Left lung (tissue), 10 donors: Measurements from ENCODE around the gene BHLHE40. TPM values are rescaled to one million over a fixed set of nuclear protein-coding genes. Genes with fewer than 3 reads are reported as not detected.
A peak's percentile ranks its signal among the peaks of the same experiment; 100 is the strongest.

Experiments
- ATAC-seq: fragments of 200-7000 bp; cut with Tn5 transposase; one replicate; pipeline ENCODE4 v1.9.1; 2020; ENCODE audit warnings: moderate library complexity
- DNase-seq, 4 donors: peaks; one replicate each; pipeline ENCODE4 v3.0.0-alpha.2; 2013 to 2020
- H3K27ac ChIP-seq, 2 donors: fragments of 200-600 bp; sonication (generic) in 1 of 2; one replicate each; pipeline versions ENCODE4 v1.5.0 to v1.8.0; 2020 to 2021
- H3K27me3 ChIP-seq, 2 donors: fragments of 200-600 bp; sonication (generic) in 1 of 2; one replicate each; pipeline versions ENCODE4 v1.5.0 to v1.8.0; 2020 to 2021
- H3K36me3 ChIP-seq, 2 donors: fragments of 200-600 bp; sonication (generic) in 1 of 2; one replicate each; pipeline versions ENCODE4 v1.5.0 to v1.8.0; 2020 to 2021
- H3K4me1 ChIP-seq, 2 donors: fragments of 200-600 bp; one replicate each; pipeline ENCODE4 v1.8.0; 2021
- H3K4me3 ChIP-seq, 2 donors: fragments of 200-600 bp; sonication (generic) in 1 of 2; one replicate each; pipeline versions ENCODE4 v1.5.0 to v1.8.0; 2020 to 2021; ENCODE audit warnings: mild to moderate bottlenecking in 1 of 2
- H3K9me3 ChIP-seq, 2 donors: fragments of 200-600 bp; sonication (generic) in 1 of 2; one replicate each; pipeline versions ENCODE4 v1.5.0 to v1.8.0; 2020 to 2021
- CTCF ChIP-seq, 2 donors: fragments of 200-600 bp; sonication (generic) in 1 of 2; IDR thresholded peaks; one replicate each; pipeline versions ENCODE4 v1.5.0 to v1.8.0; 2021; ENCODE audit warnings: antibody characterized with exemption in 2 of 2
- intact Hi-C, 2 donors: fragments of 100-400 bp; cut with DNase I; formaldehyde crosslinking; loops; one replicate each; pipeline versions ENCODE4 v1.11.2 to v1.14.2; 2022
- polyA plus RNA-seq, 6 donors: library from polyadenylated mRNA; unstranded; fragments of 120-200 nt; gene quantifications; one replicate each; pipeline ENCODE4 v1.2.1, GENCODE V29; 2013; ENCODE audit not compliant: insufficient read length in 6 of 6
- total RNA-seq, 2 donors: library from RNA; stranded (reverse); fragmentation: NEBNext Ultra II Directional; extraction: Animal tissue kit (Norgen Biotek cat#: 25700); gene quantifications; one replicate each; pipeline ENCODE4 v1.2.1, GENCODE V29; 2021
- donor health status: DM: no; HTN: yes; CAD: no.
- donor health status: DM: no; HTN: no; CAD: no.

Gene BHLHE40
- total and polyA plus RNA-seq, 8 donors: 17.9 to 97.5 (median 27.3) TPM

DNA sequence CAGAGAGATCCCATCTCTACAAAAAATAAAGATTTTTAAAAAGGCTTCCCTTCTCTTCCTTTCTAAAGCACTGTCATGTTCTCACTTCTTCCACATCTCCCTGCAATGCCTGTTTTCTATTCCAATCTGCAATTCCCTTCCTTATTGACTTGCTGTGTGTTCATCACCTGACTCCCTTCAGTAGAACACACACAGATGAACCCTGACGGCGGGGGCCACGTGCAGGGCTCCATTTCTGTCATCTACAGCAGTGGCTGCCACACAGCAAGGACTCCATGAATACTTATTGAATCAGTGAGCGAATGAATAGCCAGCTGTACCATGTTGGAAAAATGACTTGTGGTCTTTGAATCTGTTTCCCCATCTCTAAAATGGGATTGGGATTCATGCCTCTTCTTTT lies 26.1 kb downstream of the BHLHE40 start:
- no peaks in the 10 kb centered on the region for H3K27me3 ChIP-seq
- no peaks in the 10 kb centered on the region for H3K36me3 ChIP-seq
- intact Hi-C loops: no loop called here
- ATAC-seq: no peak
- no peak overlapping the region for H3K27ac ChIP-seq
- H3K9me3 ChIP-seq: no peaks in the 10 kb centered on the region
- H3K4me3 ChIP-seq: no peak overlapping the region
- no peak for TF ChIP-seq CTCF (IDR thresholded peaks at IDR 0.05)
- DNase-seq: no peak
- peaks cover 0 to 13% of the 10 kb centered on the region in 2 donors for H3K4me1 ChIP-seq

DNA sequence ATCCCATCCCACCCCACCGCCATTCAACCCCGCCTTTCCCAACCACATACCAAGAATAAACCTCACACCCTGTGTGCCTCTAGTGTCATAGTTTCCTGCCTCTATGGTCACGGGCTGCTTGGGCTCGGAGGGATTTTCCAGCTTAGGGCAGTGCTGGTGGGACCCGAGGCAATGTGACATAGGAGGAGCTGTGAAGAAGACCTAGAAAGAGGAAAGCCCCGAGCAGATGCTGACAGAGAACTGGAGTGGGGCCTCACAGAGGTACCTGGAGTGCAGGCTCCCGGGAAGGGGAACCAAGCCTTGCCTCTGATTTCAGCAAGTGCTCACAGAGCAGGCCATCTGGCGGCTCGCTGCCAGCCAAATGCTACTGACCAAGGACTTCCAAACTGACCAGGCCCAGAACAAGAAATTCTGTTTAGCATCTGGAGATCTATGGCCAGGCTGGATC lies 27.5 kb downstream of the BHLHE40 start:
- Histone ChIP-seq H3K27me3 (no peaks in the 10 kb centered on the region), H3K4me1 (peaks cover 0 to 27% of the 10 kb centered on the region in 2 donors), H3K36me3 (no peaks in the 10 kb centered on the region), H3K4me3 (no peak overlapping the region), H3K9me3 (no peaks in the 10 kb centered on the region), H3K27ac (no peak overlapping the region)
- no peak for TF ChIP-seq CTCF (IDR thresholded peaks at IDR 0.05)
- ATAC-seq (peak; percentile 54), DNase-seq (no peak)
- intact Hi-C loops: no loop called here

- DNase-seq (no peak), ATAC-seq (no peak)
- Histone ChIP-seq H3K4me1 (peaks cover 0 to 38% of the 10 kb centered on the region in 2 donors), H3K9me3 (no peaks in the 10 kb centered on the region), H3K4me3 (no peak overlapping the region), H3K36me3 (no peaks in the 10 kb centered on the region), H3K27ac (no peak overlapping the region), H3K27me3 (no peaks in the 10 kb centered on the region)
- intact Hi-C loops: no loop called here
- no peak for TF ChIP-seq CTCF (IDR thresholded peaks at IDR 0.05)
These were observed 28.6 kb downstream of the BHLHE40 start for GRCh38 chr3:5007873-5008272.

- Histone ChIP-seq H3K27me3 (no peaks in the 10 kb centered on the region), H3K27ac (no peak overlapping the region), H3K9me3 (no peaks in the 10 kb centered on the region), H3K4me1 (peaks cover 0 to 48% of the 10 kb centered on the region in 2 donors), H3K36me3 (no peaks in the 10 kb centered on the region), H3K4me3 (no peak overlapping the region)
- intact Hi-C loops: no loop called here
- TF ChIP-seq CTCF (IDR thresholded peaks at IDR 0.05): no peak
- ATAC-seq: peak; percentile 20
- no peak for DNase-seq
These were observed 30.4 kb downstream of the BHLHE40 start for GRCh38 chr3:5009506-5010109.

- no peaks in the 10 kb centered on the region for H3K36me3 ChIP-seq
- no peak overlapping the region for H3K4me3 ChIP-seq
- H3K9me3 ChIP-seq: no peaks in the 10 kb centered on the region
- no peaks in the 10 kb centered on the region for H3K27me3 ChIP-seq
- intact Hi-C loops: no loop called here
- no peak overlapping the region for H3K27ac ChIP-seq
- H3K4me1 ChIP-seq: peaks cover 0 to 48% of the 10 kb centered on the region in 2 donors
- no peak for TF ChIP-seq CTCF (IDR thresholded peaks at IDR 0.05)
- ATAC-seq (no peak), DNase-seq (no peak)
These were observed 30.9 kb downstream of the BHLHE40 start for GRCh38 chr3:5010140-5010539.
